Neuronal stem cell (in vitro differentiated cells): ENCODE data around the gene FUT6.

ENCODE experiments used
- DNase-seq: peaks from one replicate; pipeline ENCODE4 v3.0.0-alpha.2; 2013; ENCODE audit warnings: low spot score
- H2AFZ ChIP-seq: one replicate; pipeline ENCODE4 v1.6.1; 2013; ENCODE audit warnings: mild to moderate bottlenecking, low read length, inconsistent platforms
- H2AK5ac ChIP-seq: 2 replicates; pipeline ENCODE4 v1.6.1; 2013; ENCODE audit warnings: low read depth, mild to moderate bottlenecking, inconsistent platforms, low read length, moderate library complexity, mixed read lengths
- H2BK120ac ChIP-seq: 2 replicates; pipeline ENCODE4 v1.6.1; 2013; ENCODE audit warnings: low read depth, mild to moderate bottlenecking, inconsistent platforms, low read length, moderate library complexity, mixed read lengths
- H2BK12ac ChIP-seq: one replicate; pipeline ENCODE4 v1.6.1; 2013; ENCODE audit warnings: low read length, inconsistent platforms
- H2BK15ac ChIP-seq: 2 replicates; pipeline ENCODE4 v1.6.1; 2013; ENCODE audit warnings: mild to moderate bottlenecking, low read length, inconsistent platforms, mixed read lengths
- H2BK5ac ChIP-seq: one replicate; pipeline ENCODE4 v1.6.1; 2013; ENCODE audit warnings: inconsistent platforms, mild to moderate bottlenecking, low read length, moderate library complexity
- H3K14ac ChIP-seq: one replicate; pipeline ENCODE4 v1.6.1; 2013; ENCODE audit warnings: low read length, inconsistent platforms
- H3K18ac ChIP-seq: 2 replicates; pipeline ENCODE4 v1.6.1; 2013; ENCODE audit warnings: low read length, inconsistent platforms
- H3K23ac ChIP-seq: 2 replicates; pipeline ENCODE4 v1.6.1; 2013; ENCODE audit warnings: low read depth, mild to moderate bottlenecking, mixed read lengths, low read length, inconsistent platforms; ENCODE audit not compliant: poor library complexity
- H3K27ac ChIP-seq: replicated peaks from 3 replicates; pipeline ENCODE4 v1.5.1; 2013; ENCODE audit warnings: low read length, inconsistent platforms
- H3K27me3 ChIP-seq, 3 experiments: 2 replicates each; pipeline ENCODE4 v1.6.1; 2013; ENCODE audit warnings: low read length in 3 of 3, mild to moderate bottlenecking in 2 of 3, inconsistent platforms in 1 of 3, low read depth in 1 of 3, mixed read lengths in 1 of 3, moderate library complexity in 1 of 3; ENCODE audit not compliant: control insufficient read depth in 3 of 3, insufficient read depth in 3 of 3
- H3K36me3 ChIP-seq, 2 donors: replicated peaks in 1 of 2; 2 replicates each; pipeline ENCODE4 v1.6.1; 2013; ENCODE audit warnings: low read length in 2 of 2; ENCODE audit not compliant: control insufficient read depth in 2 of 2, insufficient read depth in 2 of 2
- H3K4ac ChIP-seq: 2 replicates; pipeline ENCODE4 v1.6.1; 2013; ENCODE audit warnings: inconsistent platforms, mild to moderate bottlenecking, low read length, moderate library complexity
- H3K4me1 ChIP-seq, 2 donors: 1 replicate in 1 of 2; 2 replicates in 1 of 2; pipeline ENCODE4 v1.6.1; 2013; ENCODE audit warnings: low read length in 2 of 2, low read depth in 1 of 2; ENCODE audit not compliant: control insufficient read depth in 2 of 2, insufficient read depth in 1 of 2
- H3K4me2 ChIP-seq: one replicate; pipeline ENCODE4 v1.6.1; 2013; ENCODE audit warnings: mild to moderate bottlenecking, low read length, inconsistent platforms; ENCODE audit not compliant: insufficient read depth, poor library complexity, severe bottlenecking
- H3K4me3 ChIP-seq, 2 donors: 2 replicates each; pipeline ENCODE4 v1.5.1; 2013; ENCODE audit warnings: low read length in 2 of 2, mild to moderate bottlenecking in 2 of 2, inconsistent platforms in 1 of 2, moderate library complexity in 1 of 2
- H3K79me1 ChIP-seq: one replicate; pipeline ENCODE4 v1.6.1; 2013; ENCODE audit warnings: low read depth, mild to moderate bottlenecking, inconsistent platforms, low read length, moderate library complexity
- H3K9ac ChIP-seq: one replicate; pipeline ENCODE4 v1.6.1; 2013; ENCODE audit warnings: mild to moderate bottlenecking, low read depth, low read length, inconsistent platforms; ENCODE audit not compliant: poor library complexity
- H3K9me3 ChIP-seq, 2 donors: replicated peaks in 1 of 2; 2 replicates each; pipeline versions ENCODE3 to v1.6.1; 2013; ENCODE audit warnings: low read length in 2 of 2, mild to moderate bottlenecking in 2 of 2, inconsistent platforms in 1 of 2, low read depth in 1 of 2, mixed read lengths in 1 of 2, moderate library complexity in 1 of 2; ENCODE audit not compliant: control insufficient read depth in 2 of 2, insufficient read depth in 1 of 2
- H4K8ac ChIP-seq: one replicate; pipeline ENCODE4 v1.6.1; 2013; ENCODE audit warnings: low read depth, mild to moderate bottlenecking, inconsistent platforms, low read length, moderate library complexity
- H4K91ac ChIP-seq: one replicate; pipeline ENCODE4 v1.6.1; 2013; ENCODE audit warnings: low read length, low read depth, mild to moderate bottlenecking, inconsistent platforms; ENCODE audit not compliant: poor library complexity
- WGBS, 2 donors: extraction: QIAGEN DNeasy Blood & Tissue Kit; methylation state at CpG; one replicate each; pipeline ENCODE4 v1.1.7; 2013; ENCODE audit warnings: missing lambda C conversion rate in 2 of 2, mixed read lengths in 1 of 2; ENCODE audit not compliant: insufficient read length in 2 of 2, insufficient replicate concordance in 1 of 2; ENCODE audit errors: extremely low coverage in 2 of 2; 5-methylcytosine and 5-hydroxymethylcytosine counted together

FUT6 gene

DNA sequence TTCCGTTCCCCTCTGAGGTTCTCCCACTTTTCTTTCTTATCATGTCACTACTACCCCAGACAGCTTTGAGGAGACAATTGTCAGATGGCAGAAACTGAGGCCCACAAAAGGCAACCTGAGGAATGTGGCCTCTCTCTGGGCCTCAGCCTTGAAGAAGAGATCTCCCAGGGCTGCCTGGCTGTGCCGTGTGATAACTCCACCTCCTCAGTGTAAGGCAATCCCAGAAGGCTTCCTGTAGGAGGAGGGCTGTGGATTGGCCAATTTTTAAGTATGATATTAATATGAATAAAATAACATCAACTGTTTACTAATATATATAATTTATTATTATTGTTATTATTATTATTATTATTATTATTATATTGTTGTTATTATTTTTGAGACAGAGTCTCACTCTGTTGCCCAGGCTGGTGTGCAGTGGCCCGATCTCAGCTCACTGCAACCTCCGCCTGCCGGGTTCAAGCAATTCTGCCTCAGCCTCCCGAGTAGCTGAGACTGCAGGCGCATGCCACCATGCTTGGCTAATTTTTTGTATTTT lies 44.1 kb downstream of the FUT6 start:
- Histone ChIP-seq H3K27ac (no peak overlapping the region), H3K4ac (no peak overlapping the region), H3K9ac (no peak overlapping the region), H3K9me3 (peaks cover 0 to 2% of the 10 kb centered on the region in 2 donors), H2BK120ac (no peak overlapping the region), H2BK12ac (no peak overlapping the region), H3K27me3 (peaks cover 0 to 4% (median 0%) of the 10 kb centered on the region in 3 experiments), H2BK5ac (no peak overlapping the region), H3K36me3 (no peaks in the 10 kb centered on the region), H4K91ac (no peak overlapping the region), H3K4me1 (peaks cover 2 to 8% of the 10 kb centered on the region in 2 donors), H3K23ac (no peak overlapping the region), H2AK5ac (no peak overlapping the region), H2BK15ac (no peak overlapping the region), H4K8ac (no peak overlapping the region), H3K18ac (no peak overlapping the region), H3K14ac (no peak overlapping the region), H3K4me2 (no peak overlapping the region), H3K79me1 (peaks cover 2% of the 10 kb centered on the region), H2AFZ (no peak overlapping the region), H3K4me3 (no peak overlapping the region)
- no peak for DNase-seq
- WGBS, 2 donors, result no CpG with 5 or more reads among the region's 7 CpGs

DNA sequence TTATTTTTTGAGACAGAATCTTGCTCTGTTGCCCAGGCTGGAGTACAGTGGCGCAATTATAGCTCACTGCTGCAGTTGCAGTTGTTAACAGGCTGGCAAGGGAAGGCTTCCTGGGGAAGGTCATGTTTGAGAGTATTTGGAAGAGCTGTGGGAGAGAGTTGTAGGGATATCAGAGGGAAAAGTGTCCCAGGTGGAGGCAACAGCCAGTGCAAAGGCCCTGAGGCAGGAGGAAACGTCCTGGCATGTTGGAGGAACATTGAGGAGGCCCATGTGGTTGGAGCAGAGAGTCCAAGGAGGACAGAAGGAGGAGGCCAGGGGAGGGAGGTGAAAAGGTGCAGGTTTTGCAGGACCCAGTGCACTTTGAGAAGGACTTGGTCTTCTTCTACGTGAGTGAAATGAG lies 46.3 kb downstream of the FUT6 start:
- H2AFZ ChIP-seq, result no peak overlapping the region
- no peak overlapping the region for H2BK15ac ChIP-seq
- peaks cover 13 to 20% of the 10 kb centered on the region in 2 donors for H3K36me3 ChIP-seq
- H4K8ac ChIP-seq, result no peak overlapping the region
- H3K9me3 ChIP-seq, result peaks cover 0 to 2% of the 10 kb centered on the region in 2 donors
- H3K18ac ChIP-seq, result no peak overlapping the region
- no peak overlapping the region for H3K4ac ChIP-seq
- H3K27me3 ChIP-seq, result peaks cover 0 to 4% (median 0%) of the 10 kb centered on the region in 3 experiments
- H3K14ac ChIP-seq, result no peak overlapping the region
- peaks cover 9% of the 10 kb centered on the region for H3K79me1 ChIP-seq
- no peak overlapping the region for H3K4me2 ChIP-seq
- H2AK5ac ChIP-seq, result peak overlapping the region; percentile 79
- H3K23ac ChIP-seq, result no peak overlapping the region
- DNase-seq, result no peak
- H2BK120ac ChIP-seq, result no peak overlapping the region
- peak overlapping the region; percentile 5 for H2BK5ac ChIP-seq
- no peak overlapping the region for H3K9ac ChIP-seq
- no peak overlapping the region for H3K27ac ChIP-seq
- peaks cover 4 to 7% of the 10 kb centered on the region in 2 donors for H3K4me1 ChIP-seq
- H2BK12ac ChIP-seq, result no peak overlapping the region
- WGBS, 2 donors, result no CpG with 5 or more reads among the region's 3 CpGs
- peak overlapping the region in 1 of 2 donors; percentile 23 for H3K4me3 ChIP-seq
- H4K91ac ChIP-seq, result no peak overlapping the region

DNA sequence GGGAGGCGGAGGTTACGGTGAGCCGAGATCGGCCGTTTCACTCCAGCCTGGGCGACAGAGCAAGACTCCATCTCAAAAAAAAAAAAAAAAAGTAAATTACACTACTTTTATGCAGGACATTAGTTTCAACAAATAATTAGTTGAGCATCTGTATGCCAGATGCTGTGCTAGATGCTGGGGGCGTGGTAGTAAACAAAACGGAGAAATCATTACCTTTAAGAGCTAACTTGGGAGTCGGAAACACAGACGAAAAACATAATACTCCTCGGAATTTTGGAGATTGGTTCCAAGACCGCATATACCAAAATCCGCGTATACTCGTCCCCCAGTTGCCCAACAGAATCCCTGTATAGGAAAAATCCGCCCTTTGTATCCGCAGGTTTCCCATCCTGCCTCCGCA lies 47.3 kb downstream of the FUT6 start:
- Histone ChIP-seq H3K18ac (no peak overlapping the region), H2AFZ (no peak overlapping the region), H3K4me3 (no peak overlapping the region), H2BK12ac (no peak overlapping the region), H2BK15ac (no peak overlapping the region), H3K14ac (no peak overlapping the region), H3K27me3 (peaks cover 0 to 2% (median 0%) of the 10 kb centered on the region in 3 experiments), H3K4me2 (no peak overlapping the region), H3K9me3 (peaks cover 0 to 2% of the 10 kb centered on the region in 2 donors), H3K79me1 (peaks cover 11% of the 10 kb centered on the region), H3K9ac (no peak overlapping the region), H3K23ac (no peak overlapping the region), H3K36me3 (peaks cover 23 to 30% of the 10 kb centered on the region in 2 donors), H3K4ac (no peak overlapping the region), H3K4me1 (peaks cover 4 to 7% of the 10 kb centered on the region in 2 donors), H4K91ac (no peak overlapping the region), H2AK5ac (no peak overlapping the region), H2BK120ac (no peak overlapping the region), H3K27ac (no peak overlapping the region), H2BK5ac (no peak overlapping the region), H4K8ac (no peak overlapping the region)
- no CpG with 5 or more reads among the region's 18 CpGs for WGBS, 2 donors
- DNase-seq, result no peak

DNA sequence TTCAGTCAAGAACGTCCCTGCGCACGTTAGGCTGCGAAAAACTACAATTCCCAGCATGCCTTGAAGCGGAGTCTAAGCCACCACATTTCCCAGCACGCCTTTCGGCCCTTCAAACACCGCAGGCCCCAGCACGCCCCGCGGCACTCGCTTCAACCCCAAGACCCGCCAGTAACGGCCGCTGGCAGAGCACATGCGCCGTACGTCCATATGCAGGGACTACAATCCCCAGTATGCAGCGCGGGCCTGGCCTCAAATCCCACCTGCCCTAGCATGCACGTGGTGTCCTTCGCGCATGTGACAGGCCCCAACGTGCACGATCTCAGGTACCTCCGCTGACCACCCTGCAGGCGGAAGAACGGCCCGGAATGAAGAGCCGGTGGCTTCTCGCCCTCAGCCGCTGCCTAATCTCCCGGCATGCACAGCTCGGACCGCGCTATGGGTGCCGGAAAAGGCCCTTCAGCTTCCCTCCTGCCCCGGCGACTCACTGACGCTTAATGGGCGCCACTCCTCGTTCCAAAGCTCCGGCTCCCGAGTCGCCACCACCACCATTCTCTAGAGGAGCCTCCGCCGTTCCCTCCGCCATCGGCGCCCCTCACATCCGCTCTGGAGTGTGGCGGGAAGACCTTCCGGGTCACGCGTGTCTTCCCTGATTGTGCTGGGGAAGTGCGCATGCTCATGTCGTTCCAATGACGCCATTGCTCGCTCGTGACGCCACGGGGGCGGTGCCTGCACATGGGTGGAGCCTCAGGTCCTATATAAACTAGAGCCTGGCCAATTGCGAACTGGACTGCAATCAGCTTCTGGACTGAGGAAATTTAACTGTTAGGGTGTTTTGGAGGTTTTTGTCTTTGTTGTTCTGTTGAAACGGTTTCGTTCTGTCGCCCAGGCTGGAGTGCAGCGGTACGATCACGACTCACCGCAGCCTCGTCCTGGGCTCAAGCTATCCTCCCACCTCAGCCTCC lies 48.7 kb downstream of the FUT6 start, which contains the start of gene DUS3L:
Gene DUS3L (minus strand): TSS at position 605 of the 962 bp plus-strand sequence. CDS start 22 bp downstream, at position 583.
- H3K23ac ChIP-seq, result peak within 1 kb of the TSS; percentile 75
- H3K9me3 ChIP-seq, result peaks cover 0 to 2% of the 10 kb centered on the region in 2 donors

More for the DNA sequence above, 48.7 kb downstream of the FUT6 start, which contains the start of gene DUS3L:
- peaks cover 13% of the 10 kb centered on the region for H3K79me1 ChIP-seq
- H3K36me3 ChIP-seq, result peaks cover 35 to 44% of the 10 kb centered on the region in 2 donors
- peaks cover 4 to 7% of the 10 kb centered on the region in 2 donors for H3K4me1 ChIP-seq
- no peak within 1 kb of the TSS for H4K91ac ChIP-seq
- peak within 1 kb of the TSS; percentile 82 for H3K27ac ChIP-seq
- no peak within 1 kb of the TSS for H2BK12ac ChIP-seq
- DNase-seq, result peak; percentile 95
- H3K27me3 ChIP-seq, result no peaks in the 10 kb centered on the region
- WGBS, 2 donors, result no CpG with 5 or more reads among the region's 72 CpGs
- H3K9ac ChIP-seq, result peak within 1 kb of the TSS; percentile 78
- H3K4me3 ChIP-seq, result peak within 1 kb of the TSS; percentile 76 to 89
- no peak within 1 kb of the TSS for H3K4ac ChIP-seq
- H2BK5ac ChIP-seq, result peak within 1 kb of the TSS; percentile 88
- H2BK120ac ChIP-seq, result peak within 1 kb of the TSS; percentile 49
- H2AK5ac ChIP-seq, result peak within 1 kb of the TSS; percentile 97
- H2BK15ac ChIP-seq, result peak within 1 kb of the TSS; percentile 99
- H4K8ac ChIP-seq, result peak within 1 kb of the TSS; percentile 52
- H2AFZ ChIP-seq, result peak within 1 kb of the TSS; percentile 91
- H3K4me2 ChIP-seq, result peak within 1 kb of the TSS; percentile 90
- H3K18ac ChIP-seq, result peak within 1 kb of the TSS; percentile 99
- no peak within 1 kb of the TSS for H3K14ac ChIP-seq
